Natural killer cell (primary cell): ENCODE data around the gene NOS1AP. TPM values are rescaled to one million over a fixed set of nuclear protein-coding genes. Genes with fewer than 3 reads are reported as not detected.

Experiments used
- ATAC-seq, 3 donors: fragments of 150-1000 bp in 2 of 3; fragments of 200-7000 bp in 1 of 3; cut with Tn5 transposase; 1 replicate in 1 of 3; 2 replicates in 2 of 3; pipeline ENCODE4 v1.10.0; 2021; ENCODE audit warnings: mild to moderate bottlenecking in 2 of 3, moderate library complexity in 2 of 3
- DNase-seq, 2 donors: peaks; one replicate each; pipeline versions ENCODE4 v3.0.0 to v3.0.0-alpha.2; 2013 to 2021; ENCODE audit warnings: mixed read lengths in 1 of 2
- H3K27ac ChIP-seq: one replicate; pipeline ENCODE4 v1.5.1; 2013; ENCODE audit warnings: mild to moderate bottlenecking, low read length
- H3K27me3 ChIP-seq: one replicate; pipeline ENCODE4 v1.6.1; 2013; ENCODE audit warnings: low read length; ENCODE audit not compliant: control insufficient read depth, insufficient read depth
- H3K36me3 ChIP-seq: one replicate; pipeline ENCODE4 v1.6.1; 2013; ENCODE audit warnings: low read length; ENCODE audit not compliant: control insufficient read depth, insufficient read depth
- H3K4me1 ChIP-seq: one replicate; pipeline ENCODE4 v1.6.1; 2013; ENCODE audit warnings: low read length; ENCODE audit not compliant: control insufficient read depth, insufficient read depth
- H3K4me3 ChIP-seq: one replicate; pipeline ENCODE4 v1.5.1; 2013; ENCODE audit warnings: low read length
- H3K9me3 ChIP-seq: one replicate; pipeline ENCODE4 v1.6.1; 2013; ENCODE audit warnings: low read length; ENCODE audit not compliant: control insufficient read depth, insufficient read depth
- H3K27ac Mint-ChIP-seq, 2 donors: one replicate each; pipeline ENCODE4 v1.8.0; 2022; ENCODE audit warnings: mild to moderate bottlenecking in 2 of 2, mixed read lengths in 2 of 2, moderate library complexity in 1 of 2
- H3K27me3 Mint-ChIP-seq, 2 donors: one replicate each; pipeline ENCODE4 v1.8.0; 2022; ENCODE audit warnings: low read depth in 2 of 2, mixed read lengths in 2 of 2
- H3K36me3 Mint-ChIP-seq: one replicate; pipeline ENCODE4 v1.8.0; 2022; ENCODE audit warnings: mixed read lengths
- H3K4me1 Mint-ChIP-seq, 2 donors: one replicate each; pipeline ENCODE4 v1.8.0; 2022; ENCODE audit warnings: mixed read lengths in 2 of 2
- H3K4me3 Mint-ChIP-seq: one replicate; pipeline ENCODE4 v1.8.0; 2022; ENCODE audit warnings: mild to moderate bottlenecking, moderate library complexity, mixed read lengths
- H3K9me3 Mint-ChIP-seq, 2 donors: one replicate each; pipeline ENCODE4 v1.8.0; 2022; ENCODE audit warnings: mixed read lengths in 2 of 2
- WGBS: methylation state at CpG from one replicate; pipeline ENCODE4 v1.1.7; 2013; ENCODE audit warnings: missing lambda C conversion rate; ENCODE audit not compliant: insufficient coverage; 5-methylcytosine and 5-hydroxymethylcytosine counted together
- intact Hi-C: fragments of 100-400 bp; cut with micrococcal nuclease; formaldehyde crosslinking; loops from one replicate; pipeline ENCODE4 v1.14.2; 2022
- total RNA-seq, 4 donors: library from RNA; stranded (reverse); fragments of 120-200 nt in 1 of 4; gene quantifications; one replicate each; pipeline versions ENCODE4 v1.2.3 to v1.2.4, GENCODE V29; 2013 to 2022
- TF ChIP-seq, protein P1 (sequence below): fragments of 200-600 bp; IDR thresholded peaks from one replicate; pipeline ENCODE4 v1.8.0; 2022; ENCODE audit warnings: antibody characterized with exemption

The NOS1AP gene
- total RNA-seq, 3 donors from 2014 or later (not counting 1 experiment from before 2014, with no cell fraction given): 0.09 to 0.20 TPM; not detected in 1

- intact Hi-C loops: no loop called here
- H3K36me3 ChIP-seq: no peaks in the 10 kb centered on the region
Measured at GRCh38 chr1:162186406-162186805, 116.9 kb downstream of the NOS1AP start.

DNA sequence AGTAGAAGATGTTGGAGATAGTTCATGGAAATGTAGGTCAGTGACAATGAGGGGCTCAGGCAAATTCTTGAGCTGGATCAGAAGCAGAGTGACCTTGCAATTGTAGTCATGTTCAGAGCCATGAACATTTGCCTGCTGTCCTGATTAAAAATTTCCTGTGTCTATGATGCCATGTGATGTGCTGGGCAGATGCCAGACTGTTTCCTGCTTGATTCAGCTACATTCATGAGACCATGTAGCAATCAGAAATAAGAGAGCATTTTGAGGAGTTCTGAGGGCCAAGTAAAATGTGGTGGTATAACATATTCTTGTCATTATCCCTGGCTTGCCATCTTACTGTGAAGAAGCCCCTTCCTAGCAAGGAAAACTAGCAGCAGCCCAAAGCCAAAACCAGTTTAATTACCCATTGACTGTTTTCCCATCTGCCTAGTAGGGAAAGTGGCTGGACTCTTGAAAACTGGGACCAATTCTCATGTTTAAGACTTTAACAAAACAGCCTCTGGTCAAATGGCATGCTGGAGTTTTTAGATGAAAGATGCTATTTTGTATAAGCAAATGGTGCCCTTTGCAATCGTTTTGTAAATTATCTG, 118.3 kb downstream of the NOS1AP start:
- no peak overlapping the region for H3K27ac Mint-ChIP-seq
- peaks cover 3 to 14% of the 10 kb centered on the region in 2 donors for H3K27me3 Mint-ChIP-seq
- H3K27me3 ChIP-seq: no peaks in the 10 kb centered on the region
- no peaks in the 10 kb centered on the region for H3K4me1 ChIP-seq
- H3K36me3 Mint-ChIP-seq: no peaks in the 10 kb centered on the region
- no peaks in the 10 kb centered on the region for H3K9me3 Mint-ChIP-seq
- ATAC-seq: no peak
- H3K4me3 ChIP-seq: no peak overlapping the region
- WGBS: 89% methylated on average over 1 of the region's 1 CpG
- H3K4me3 Mint-ChIP-seq: no peak overlapping the region
- intact Hi-C loops: no loop called here
- no peak for DNase-seq
- H3K36me3 ChIP-seq: no peaks in the 10 kb centered on the region
- H3K27ac ChIP-seq: no peak overlapping the region
- TF ChIP-seq, protein P1, sequence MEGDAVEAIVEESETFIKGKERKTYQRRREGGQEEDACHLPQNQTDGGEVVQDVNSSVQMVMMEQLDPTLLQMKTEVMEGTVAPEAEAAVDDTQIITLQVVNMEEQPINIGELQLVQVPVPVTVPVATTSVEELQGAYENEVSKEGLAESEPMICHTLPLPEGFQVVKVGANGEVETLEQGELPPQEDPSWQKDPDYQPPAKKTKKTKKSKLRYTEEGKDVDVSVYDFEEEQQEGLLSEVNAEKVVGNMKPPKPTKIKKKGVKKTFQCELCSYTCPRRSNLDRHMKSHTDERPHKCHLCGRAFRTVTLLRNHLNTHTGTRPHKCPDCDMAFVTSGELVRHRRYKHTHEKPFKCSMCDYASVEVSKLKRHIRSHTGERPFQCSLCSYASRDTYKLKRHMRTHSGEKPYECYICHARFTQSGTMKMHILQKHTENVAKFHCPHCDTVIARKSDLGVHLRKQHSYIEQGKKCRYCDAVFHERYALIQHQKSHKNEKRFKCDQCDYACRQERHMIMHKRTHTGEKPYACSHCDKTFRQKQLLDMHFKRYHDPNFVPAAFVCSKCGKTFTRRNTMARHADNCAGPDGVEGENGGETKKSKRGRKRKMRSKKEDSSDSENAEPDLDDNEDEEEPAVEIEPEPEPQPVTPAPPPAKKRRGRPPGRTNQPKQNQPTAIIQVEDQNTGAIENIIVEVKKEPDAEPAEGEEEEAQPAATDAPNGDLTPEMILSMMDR: no peak
- H3K4me1 Mint-ChIP-seq: no peaks in the 10 kb centered on the region
- no peaks in the 10 kb centered on the region for H3K9me3 ChIP-seq

More at GRCh38 chr1:162186406-162186805, 116.9 kb downstream of the NOS1AP start:
- Histone ChIP-seq H3K27ac (no peak overlapping the region), H3K4me1 (no peaks in the 10 kb centered on the region), H3K27me3 (no peaks in the 10 kb centered on the region), H3K4me3 (no peak overlapping the region), H3K9me3 (no peaks in the 10 kb centered on the region)
- TF ChIP-seq, protein P1: no peak
- ATAC-seq (no peak), DNase-seq (no peak)
- Mint-ChIP-seq H3K27ac (no peak overlapping the region), H3K27me3 (peaks cover 3 to 14% of the 10 kb centered on the region in 2 donors), H3K9me3 (no peaks in the 10 kb centered on the region), H3K4me3 (no peak overlapping the region), H3K36me3 (no peaks in the 10 kb centered on the region), H3K4me1 (no peaks in the 10 kb centered on the region)
- 58% methylated on average over 2 of the region's 2 CpGs for WGBS

DNA sequence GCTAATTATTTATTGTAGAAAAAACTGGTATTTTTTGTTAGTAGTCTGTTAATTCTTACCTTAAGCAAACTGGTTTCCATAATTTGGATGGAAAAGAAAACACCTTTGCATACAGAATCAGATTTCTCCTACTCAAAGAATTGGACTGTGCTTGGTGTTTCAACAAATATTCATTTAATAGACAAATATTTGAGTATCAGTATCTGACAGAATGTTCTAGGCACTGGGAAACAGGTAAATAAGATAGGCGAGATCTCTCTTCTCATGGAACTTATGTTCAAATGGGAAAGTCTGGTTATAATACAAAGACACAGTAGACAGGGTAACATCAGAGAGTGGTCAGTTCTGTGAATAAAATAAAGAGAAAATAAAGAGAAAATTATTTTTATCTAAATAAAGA, 119.9 kb downstream of the NOS1AP start:
- Histone ChIP-seq H3K27ac (no peak overlapping the region), H3K9me3 (no peaks in the 10 kb centered on the region), H3K27me3 (no peaks in the 10 kb centered on the region), H3K4me3 (no peak overlapping the region), H3K4me1 (no peaks in the 10 kb centered on the region), H3K36me3 (no peaks in the 10 kb centered on the region)
- Mint-ChIP-seq H3K27ac (no peak overlapping the region), H3K36me3 (no peaks in the 10 kb centered on the region), H3K4me1 (no peaks in the 10 kb centered on the region), H3K9me3 (no peaks in the 10 kb centered on the region), H3K4me3 (no peak overlapping the region), H3K27me3 (peaks cover 3 to 5% of the 10 kb centered on the region in 2 donors)
- TF ChIP-seq, protein P1: no peak
- DNase-seq: no peak
- 88% methylated on average over 1 of the region's 1 CpG for WGBS
- ATAC-seq: no peak
- intact Hi-C loops: no loop called here
